Activated T-helper 9 cell treated with anti-CD3 and anti-CD28 coated beads, Interleukin-2, amount 50 U/mL, for 16 hours (primary cell): ENCODE measurements around the gene TPRA1.
"Not testable (repeated sequence)": the region's sequence is repeated elsewhere in the genome, so short reads cannot be mapped to it uniquely, and the experiment has no call there.

Source experiments
- DNase-seq: peaks from one replicate; pipeline ENCODE4 v3.0.0-alpha.2; 2020; ENCODE audit warnings: low read depth

TPRA1 gene

GRCh38 chr3:127616836-127617605, 26.5 kb upstream of the TPRA1 start:
- no peak for DNase-seq

GRCh38 chr3:127615631-127616305, 25.2 kb upstream of the TPRA1 start:
- DNase-seq = no peak

GRCh38 chr3:127614928-127615589, 24.5 kb upstream of the TPRA1 start:
- DNase-seq = no peak

GRCh38 chr3:127613406-127613805, 22.9 kb upstream of the TPRA1 start:
- DNase-seq = no peak

GRCh38 chr3:127612966-127613365, 22.4 kb upstream of the TPRA1 start:
- no peak for DNase-seq

GRCh38 chr3:127611251-127611650, 20.7 kb upstream of the TPRA1 start:
- DNase-seq = no peak

GRCh38 chr3:127610105-127610504, 19.6 kb upstream of the TPRA1 start:
- no peak for DNase-seq

- DNase-seq = no peak
These were observed 17.8 kb upstream of the TPRA1 start for GRCh38 chr3:127608362-127608718.

- DNase-seq = no peak
These were observed 17.3 kb upstream of the TPRA1 start for GRCh38 chr3:127607675-127608361.

GRCh38 chr3:127606981-127607595, 16.6 kb upstream of the TPRA1 start:
- DNase-seq = no peak

GRCh38 chr3:127606086-127606805, 15.7 kb upstream of the TPRA1 start:
- DNase-seq = no peak

- DNase-seq = not testable (repeated sequence)
These were observed 15.0 kb upstream of the TPRA1 start for GRCh38 chr3:127605547-127605946.

- DNase-seq = no peak
These were observed 14.1 kb upstream of the TPRA1 start for GRCh38 chr3:127604546-127605165.

GRCh38 chr3:127604035-127604434, 13.5 kb upstream of the TPRA1 start:
- DNase-seq = no peak

- no peak for DNase-seq
These were observed 10.4 kb upstream of the TPRA1 start for GRCh38 chr3:127600749-127601456.

GRCh38 chr3:127598841-127599570, 8.5 kb upstream of the TPRA1 start:
- no peak for DNase-seq

GRCh38 chr3:127597020-127597771, 6.7 kb upstream of the TPRA1 start:
- no peak for DNase-seq

GRCh38 chr3:127595303-127595702, 4.8 kb upstream of the TPRA1 start:
- no peak for DNase-seq

- DNase-seq = no peak
These were observed 2.6 kb upstream of the TPRA1 start for GRCh38 chr3:127593178-127593577.
